Activated CD4-positive, alpha-beta T cell treated with anti-CD3 and anti-CD28 coated beads, Interleukin-2, Interleukin-4, amounts not matched to agents 100 ng/mL and 50 ng/mL, durations not matched to agents 16 hours and 8 hours (primary cell): ENCODE results near the gene RAP1GDS1.
"Not testable (repeated sequence)": the region's sequence is repeated elsewhere in the genome, so short reads cannot be mapped to it uniquely, and the experiment has no call there.

Source experiments
- DNase-seq: peaks from one replicate; pipeline ENCODE4 v3.0.0-alpha.2; 2020; ENCODE audit warnings: low spot score

RAP1GDS1 gene

DNA sequence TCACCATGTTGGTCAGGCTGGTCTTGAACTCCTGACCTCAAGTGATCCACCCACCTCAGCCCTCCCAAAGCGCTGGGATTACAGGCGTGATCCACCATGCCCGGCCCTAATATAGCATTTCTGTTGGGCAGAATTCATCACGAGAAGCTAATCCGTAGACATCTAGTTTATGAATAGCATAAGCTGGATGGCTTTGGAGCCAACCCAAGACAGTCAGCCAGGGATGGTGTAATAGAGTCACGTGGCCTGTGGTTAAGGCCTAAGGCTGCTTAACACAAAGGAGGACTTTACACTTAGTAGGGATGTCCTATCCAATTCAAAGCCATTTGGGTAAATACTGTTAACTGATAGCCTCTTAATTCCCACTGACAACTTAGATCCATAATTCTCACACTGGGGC, 173.6 kb downstream of the RAP1GDS1 start:
- no peak for DNase-seq

DNA sequence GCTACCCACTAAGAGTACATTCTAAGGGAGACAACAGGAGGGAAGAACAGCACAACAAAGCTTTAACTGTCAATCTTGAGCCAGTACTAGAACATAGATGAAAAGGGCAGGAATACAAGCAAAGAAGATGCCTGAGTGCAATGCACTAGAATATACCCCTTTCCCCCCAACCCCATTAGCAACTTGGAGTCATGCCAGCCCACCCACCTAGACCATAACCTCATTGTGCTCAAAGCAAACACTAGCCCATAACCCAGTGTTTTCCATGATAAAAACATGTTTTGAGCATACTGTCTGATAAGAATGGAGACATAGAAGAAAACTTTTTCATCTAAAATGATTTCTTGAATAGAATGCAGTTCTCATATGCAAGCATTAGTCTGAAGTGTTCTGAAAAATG, 183.2 kb downstream of the RAP1GDS1 start:
- DNase-seq = no peak

DNA sequence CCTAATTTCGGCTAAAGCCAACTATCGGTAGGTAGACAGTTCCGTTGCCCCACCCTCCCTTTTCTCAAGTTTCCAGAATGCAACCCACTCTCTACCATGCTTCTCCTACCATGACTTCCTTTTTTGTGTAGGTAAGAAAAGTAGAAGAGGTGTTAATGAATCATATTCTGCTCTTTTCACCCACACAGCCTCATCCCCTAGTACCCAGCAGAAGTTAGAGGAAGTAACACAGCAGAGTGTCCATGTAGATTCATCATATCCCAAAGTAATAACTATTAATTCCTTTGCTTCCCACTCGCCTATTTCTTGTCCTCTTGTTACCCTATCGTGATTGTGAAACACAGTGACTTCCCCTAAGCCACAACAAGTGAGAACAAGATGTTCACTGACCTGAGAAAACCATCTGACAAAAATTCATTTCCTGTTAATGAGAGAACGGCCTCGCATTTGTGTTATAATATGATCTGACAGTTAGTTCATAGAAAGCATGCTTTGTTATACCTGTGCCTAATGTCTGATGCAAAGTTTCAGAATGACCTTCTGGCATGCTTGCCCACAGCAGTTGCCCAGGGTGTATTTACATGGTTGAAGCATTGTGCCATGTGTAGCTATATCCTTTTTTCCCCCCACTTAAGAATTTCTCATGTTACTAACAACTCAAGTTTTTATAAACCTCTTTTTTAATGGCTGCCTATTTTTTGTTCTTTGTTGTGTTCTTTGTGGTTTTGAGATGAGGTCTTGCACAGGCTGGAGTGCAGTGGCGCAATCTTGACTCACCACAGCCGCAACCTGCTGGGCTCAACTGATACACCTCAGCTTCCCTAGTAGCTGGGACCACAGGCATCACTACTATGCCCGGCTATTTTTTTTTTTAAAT, 185.6 kb downstream of the RAP1GDS1 start:
- DNase-seq = peak; percentile 77

GRCh38 chr4:98447648-98448047, 186.5 kb downstream of the RAP1GDS1 start:
- DNase-seq = no peak

GRCh38 chr4:98448908-98449307, 187.7 kb downstream of the RAP1GDS1 start:
- DNase-seq = peak; percentile 42

DNA sequence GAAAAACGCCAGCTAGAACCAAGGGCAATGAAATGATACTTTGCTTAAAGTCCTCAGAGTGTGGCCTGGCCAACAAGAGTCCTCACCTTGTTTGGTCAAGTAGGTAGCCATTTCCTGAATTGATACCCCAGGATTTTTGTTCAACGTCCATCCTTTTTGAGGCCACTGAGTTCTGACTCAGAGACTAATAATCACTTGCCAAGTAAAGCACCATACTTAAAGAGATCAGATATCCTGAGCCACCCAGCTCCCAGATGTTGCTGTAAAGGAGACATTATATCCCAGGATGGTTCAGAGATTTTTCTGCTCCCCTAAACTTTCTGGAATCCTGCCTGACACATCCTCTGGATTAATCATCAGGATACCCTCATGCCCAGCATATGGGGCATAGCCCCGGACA, 190.9 kb downstream of the RAP1GDS1 start:
- DNase-seq = no peak

GRCh38 chr4:98457422-98457821, 196.2 kb downstream of the RAP1GDS1 start:
- not testable (repeated sequence) for DNase-seq

DNA sequence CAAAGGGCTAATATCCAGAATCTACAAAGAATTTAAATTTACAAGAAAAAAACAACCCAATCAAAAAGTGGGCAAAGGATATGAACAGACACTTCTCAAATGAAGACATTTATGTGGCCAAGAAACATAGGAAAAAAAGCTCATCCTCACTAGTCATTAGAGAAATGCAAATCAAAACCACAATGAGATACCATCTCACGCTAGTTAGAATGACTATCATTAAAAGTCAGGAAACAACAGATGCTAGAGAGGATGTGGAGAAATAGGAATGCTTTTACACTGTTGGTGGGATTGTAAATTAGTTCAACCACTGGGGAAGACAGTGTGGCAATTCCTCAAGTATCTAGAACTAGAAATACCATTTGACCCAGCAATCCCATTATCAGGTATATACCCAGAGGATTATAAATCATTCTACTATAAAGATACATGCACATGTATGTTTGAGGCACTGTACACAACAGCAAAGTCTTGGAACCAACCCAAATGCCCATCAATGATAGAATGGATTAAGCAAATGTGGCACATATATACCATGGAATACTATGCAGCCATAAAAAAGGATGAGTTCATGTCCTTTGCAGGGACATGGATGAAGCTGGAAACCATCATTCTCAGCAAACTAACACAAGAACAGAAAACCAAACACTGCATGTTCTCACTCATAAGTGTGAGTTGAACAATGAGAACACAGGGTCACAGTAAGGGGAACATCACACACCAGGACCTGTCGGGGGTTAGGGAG, 200.1 kb downstream of the RAP1GDS1 start:
- DNase-seq = not testable (repeated sequence)

GRCh38 chr4:98462487-98462886, 201.3 kb downstream of the RAP1GDS1 start:
- no peak for DNase-seq

GRCh38 chr4:98466868-98467599, 205.8 kb downstream of the RAP1GDS1 start:
- DNase-seq = no peak

DNA sequence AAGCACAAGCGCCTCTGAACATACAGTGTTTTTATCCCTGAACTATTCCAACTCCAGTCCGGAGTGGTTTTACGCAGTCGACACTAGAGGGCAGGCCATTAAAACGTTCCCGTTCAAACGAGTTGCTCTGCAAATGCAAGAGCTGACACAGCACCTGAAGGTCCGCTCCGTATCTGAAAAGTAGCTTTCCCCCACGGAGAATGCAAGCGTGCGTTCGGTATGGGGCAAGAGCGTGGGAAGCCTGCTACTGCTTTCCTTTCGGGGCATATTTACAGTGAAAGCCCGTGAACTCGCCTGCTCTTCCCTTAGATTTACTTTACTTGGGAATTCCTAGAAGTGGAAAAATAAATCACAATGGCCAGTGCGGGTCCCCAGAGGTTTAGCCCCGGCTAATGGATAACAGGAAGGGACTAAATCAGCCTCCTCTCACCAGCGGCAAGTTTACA, 206.5 kb downstream of the RAP1GDS1 start:
- peak; percentile 86 for DNase-seq

GRCh38 chr4:98468709-98469108, 207.5 kb downstream of the RAP1GDS1 start:
- DNase-seq = no peak

DNA sequence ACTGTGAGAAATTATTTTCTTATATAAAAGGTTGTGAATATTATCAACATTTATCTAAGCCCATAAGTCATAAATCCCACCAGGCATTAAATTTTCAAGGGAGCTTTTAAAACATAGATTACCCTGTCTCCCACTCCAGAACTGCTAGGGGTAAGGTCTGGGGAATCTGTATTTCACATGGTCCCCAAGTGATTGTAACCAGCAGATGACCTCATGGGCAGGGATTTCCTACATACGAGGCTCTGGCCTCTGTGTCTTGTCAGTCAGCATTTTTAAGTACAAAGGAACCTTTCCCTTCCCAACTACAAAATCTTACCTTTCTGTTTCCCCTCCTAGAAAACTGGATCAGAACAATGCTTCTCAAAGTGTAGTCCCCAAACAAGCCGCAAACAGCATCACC, 208.6 kb downstream of the RAP1GDS1 start:
- DNase-seq = no peak

DNA sequence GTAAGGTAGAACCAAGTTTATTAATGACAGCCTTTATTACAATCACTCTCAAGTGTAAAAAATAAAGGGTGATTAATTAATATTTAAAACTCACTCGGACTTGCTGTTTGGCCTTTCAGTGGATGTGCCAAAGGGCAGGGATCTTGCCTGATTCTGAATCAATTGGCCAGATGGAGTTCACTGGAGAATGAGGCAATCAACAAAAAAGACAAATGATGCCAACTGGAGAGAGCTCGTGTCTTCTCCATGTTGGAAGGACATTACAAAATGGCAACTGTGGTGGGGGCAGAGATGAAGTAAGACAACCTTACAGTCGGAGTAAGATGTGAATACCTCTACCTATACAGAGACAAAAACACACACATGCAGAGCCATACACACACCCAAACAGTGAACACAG, 209.2 kb downstream of the RAP1GDS1 start:
- DNase-seq = no peak

DNA sequence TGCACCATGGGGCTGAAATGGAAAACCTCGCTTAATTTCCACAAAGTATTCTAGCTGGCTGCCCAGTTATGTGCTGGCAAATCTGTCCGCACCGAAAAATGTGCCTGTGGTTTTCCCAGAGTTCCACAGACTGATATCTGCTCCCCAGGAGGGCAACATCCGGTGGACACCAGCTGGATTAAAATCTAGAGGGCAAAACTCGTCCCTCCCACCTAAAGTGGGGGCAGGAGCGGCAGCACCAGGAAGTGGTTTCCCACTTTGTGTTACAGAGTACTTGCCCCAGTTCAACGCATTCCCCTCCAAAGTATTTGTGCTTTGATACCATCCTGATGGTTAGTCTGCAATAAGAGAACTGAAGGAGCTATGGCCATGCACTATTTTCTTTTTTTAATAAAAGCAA, 209.6 kb downstream of the RAP1GDS1 start:
- no peak for DNase-seq

DNA sequence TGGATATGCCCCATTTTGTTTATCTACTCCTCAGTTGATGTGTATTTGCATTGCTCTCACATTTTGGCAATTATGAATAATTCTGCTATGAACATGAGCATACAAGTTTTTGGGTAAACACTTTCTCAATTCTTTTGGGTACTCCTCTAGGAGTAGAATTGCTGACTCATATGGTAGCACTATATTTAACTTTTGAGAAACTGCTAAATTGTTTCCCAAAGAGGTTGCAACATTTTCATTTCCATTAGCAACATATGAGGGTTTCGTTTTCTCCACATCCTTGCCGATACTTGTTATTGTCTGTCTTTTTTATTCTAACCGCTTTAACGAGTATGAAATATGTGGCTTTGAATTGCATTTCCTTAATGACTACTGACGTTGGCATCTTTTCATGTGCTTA, 211.9 kb downstream of the RAP1GDS1 start:
- peak; percentile 42 for DNase-seq

DNA sequence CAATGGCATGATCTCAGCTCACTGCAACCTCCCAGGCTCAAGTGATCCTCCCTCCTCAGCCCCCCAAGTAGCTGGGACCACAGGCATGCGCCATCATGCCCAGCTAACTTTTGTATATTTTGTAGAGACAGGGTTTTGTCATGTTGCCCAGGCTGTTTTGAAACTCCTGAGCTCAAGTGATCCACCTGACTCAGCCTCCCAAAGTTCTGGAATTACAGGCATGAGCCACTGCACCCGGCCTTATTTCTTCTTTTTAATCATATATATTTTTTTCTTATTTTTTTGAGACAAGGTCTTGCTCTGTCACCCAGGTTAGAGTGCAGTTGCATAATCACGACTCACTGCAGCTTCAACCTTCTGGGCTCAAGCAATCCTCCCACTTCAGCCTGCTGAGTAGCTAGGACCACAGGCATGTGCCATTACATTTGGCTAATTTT, 213.2 kb downstream of the RAP1GDS1 start:
- no peak for DNase-seq

- no peak for DNase-seq
These were observed 215.7 kb downstream of the RAP1GDS1 start for GRCh38 chr4:98476891-98477290.

DNA sequence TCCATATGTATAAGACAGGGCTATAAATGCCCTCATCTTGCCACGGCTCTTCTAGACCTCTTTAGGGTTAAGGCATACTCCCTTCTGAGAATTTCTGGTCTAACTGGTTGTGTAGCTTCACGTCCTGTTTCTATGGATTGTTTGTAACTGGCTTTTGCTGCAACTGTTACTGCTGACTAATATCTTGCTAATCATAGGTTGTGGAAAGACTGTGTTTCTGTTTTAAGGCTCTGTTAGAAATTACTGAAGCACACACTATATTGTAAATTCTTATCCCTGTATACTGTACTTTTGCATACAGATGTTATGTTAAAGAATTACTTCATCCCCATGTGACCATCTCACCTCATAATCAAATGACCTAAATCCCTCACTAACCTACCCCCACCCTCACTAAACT, 218.4 kb downstream of the RAP1GDS1 start:
- peak; percentile 78 for DNase-seq

DNA sequence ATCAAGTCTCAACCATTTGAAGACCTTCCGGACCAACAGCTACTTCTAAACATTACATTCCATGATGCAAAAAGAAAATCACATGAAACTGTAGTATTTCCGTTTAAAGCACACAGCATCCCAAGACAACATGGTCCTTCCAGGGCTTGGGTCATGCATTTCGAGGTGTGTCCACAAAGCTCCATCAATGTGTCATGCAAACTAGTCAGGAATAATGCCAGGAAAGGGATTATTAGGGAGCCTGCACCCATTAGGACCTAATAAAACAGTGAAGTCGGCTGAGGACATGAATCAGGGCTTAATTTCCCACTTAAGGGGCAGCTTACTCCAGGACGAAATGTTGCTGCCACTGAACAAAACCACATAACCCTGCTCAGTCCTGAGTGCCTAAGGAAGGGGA, 219.4 kb downstream of the RAP1GDS1 start:
- DNase-seq = no peak

GRCh38 chr4:98481167-98481566, 220.0 kb downstream of the RAP1GDS1 start:
- DNase-seq = no peak

DNA sequence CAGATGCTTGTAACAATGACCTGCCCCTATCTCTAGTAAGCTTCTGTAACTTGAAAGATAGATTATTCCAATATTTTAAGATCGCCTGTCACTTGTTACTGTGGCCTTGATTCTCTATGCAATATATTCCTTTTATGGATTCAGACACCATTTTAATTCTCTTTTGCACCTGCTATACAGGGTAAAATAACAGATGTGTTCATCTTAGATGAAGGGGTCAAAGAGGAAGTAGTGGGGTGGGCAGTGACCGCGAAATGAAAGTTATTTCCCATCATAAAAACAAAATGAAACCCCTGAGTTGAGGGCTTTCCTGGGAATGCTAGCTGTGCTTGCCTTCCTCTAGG, 221.3 kb downstream of the RAP1GDS1 start:
- no peak for DNase-seq
